IPS-NIHi11 (cell line): Measurements from ENCODE around the gene BRD3.

Experiments used
- DNase-seq: peaks from one replicate; pipeline ENCODE4 v3.0.0; 2012; ENCODE audit warnings: mixed read lengths, low spot score

The BRD3 gene

DNA sequence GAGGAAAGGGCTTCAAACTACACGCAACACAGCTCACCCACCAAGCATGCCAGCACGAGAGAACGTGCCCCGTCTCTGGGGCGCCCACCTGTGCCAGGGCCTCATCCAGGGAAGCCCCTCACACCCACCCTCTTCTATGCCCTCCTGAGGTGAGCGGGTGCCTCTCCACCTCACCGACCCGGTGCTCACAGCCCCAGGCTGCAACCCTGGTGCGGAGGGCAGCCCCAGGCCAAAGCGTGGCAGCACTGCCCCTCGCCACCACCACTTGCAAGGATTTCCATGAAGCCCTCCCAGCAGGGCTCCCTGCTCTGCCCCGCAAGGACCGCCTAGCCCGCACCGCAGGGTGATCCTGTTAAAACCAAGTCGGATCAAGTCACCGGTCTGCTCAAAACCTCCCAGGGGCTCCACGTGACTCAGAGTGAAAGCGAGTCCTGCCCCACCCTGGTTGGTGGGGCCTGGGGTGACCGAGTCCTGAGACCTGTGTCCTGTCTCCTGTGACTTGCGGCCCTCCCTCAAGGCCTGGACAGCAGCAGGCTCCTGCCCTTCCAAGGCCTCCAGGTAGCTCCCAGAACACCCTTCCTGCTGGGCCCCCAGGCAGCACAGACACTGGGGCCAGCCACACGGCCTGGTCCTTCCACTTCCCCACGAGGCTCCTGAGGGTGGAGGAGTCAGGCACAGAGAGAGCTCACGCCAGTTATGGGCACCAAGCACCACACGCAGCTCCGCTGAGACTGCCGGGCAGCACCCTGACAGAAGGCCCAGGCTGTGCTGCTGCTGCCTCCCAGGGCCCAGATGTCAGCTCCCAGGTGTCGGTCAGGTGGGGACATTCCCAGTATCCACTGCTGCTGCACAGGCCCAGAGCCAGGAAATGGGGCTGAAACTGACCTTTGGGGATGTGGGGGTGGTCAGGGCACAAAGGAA, 12.7 kb downstream of the BRD3 start:
- DNase-seq, result peak; percentile 30

DNA sequence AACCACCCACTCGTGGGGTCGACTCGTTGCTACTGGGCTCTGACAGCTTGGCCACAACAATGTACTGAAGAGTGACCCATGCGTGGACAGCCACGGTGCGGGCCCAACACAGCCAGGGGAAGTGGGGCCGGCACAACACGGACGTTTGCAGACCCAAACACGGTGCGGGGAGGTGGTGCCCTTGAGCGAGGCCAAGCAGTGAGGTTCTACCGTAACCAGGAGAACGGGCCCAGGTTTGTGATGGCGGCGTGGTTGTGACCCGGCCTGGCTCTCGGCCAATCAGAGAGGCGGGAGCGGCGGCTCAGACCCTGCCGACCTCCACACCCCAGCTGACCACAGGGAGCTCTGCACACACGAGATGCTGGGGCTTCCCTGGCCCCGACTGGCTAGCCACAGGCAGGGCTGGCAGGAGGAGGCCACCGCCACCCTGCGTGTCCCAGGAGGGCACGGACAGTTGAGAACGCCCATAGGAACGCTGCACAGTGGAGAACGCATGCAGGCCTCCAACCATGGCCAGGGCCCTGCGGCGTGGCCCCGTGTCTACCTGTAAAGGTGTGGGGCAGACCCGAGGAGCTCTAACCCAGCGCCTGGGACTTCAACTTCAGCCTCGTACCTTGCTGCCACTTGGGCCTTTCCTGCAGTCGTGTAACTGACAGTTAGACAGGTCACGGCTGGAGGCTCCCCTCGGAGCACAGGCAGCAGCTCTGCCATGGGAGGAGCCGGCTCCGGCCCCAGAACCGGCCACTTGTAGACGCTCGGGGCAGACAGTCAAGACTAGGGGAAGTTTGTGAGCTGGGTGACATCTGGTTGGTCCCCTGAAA, 13.7 kb downstream of the BRD3 start:
- peak; percentile 20 for DNase-seq

DNA sequence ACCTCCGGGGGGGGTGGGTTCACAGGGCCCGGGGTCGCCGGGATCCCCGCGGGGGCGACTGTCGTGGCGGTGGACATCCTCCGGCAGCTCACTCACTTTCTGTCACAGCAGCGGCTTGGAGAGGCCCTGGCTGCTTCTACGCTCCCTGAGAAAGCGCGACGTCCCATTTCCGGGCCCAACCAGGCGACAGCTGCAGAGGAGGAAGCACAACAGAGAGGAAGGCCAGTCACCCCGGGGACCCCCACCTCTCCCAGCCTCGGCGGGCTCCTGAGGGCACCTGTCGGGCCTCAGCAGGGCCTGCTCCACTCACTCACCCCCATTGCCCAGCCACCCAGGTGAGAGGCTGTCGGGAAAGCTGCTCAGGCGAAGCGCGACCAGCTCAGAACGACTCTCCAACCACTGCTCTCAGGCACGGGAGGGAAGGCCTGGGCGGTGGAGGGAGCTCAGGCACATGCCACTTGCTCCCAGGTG, 14.4 kb downstream of the BRD3 start:
- DNase-seq, result peak; percentile 26

DNA sequence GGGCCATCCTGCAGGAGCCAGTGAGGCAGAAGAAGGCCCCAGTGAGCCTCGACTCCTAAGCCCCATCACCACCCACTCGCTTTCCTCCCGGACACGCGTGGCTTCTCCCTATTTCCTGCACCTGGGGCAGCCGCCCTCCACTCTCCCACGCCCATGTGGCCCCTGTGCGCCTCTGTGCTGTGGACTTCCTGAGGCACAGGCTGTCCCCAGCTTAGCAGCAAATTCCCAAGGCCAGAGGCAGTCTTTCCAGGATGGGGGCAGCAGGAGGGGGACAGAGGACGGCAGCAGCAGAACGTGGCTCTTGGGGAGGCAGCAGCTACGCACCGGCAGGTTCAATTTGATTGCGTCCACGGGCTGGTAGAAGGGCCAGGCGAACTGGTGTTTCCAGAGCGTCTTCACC, 14.9 kb downstream of the BRD3 start:
- DNase-seq, result peak; percentile 7

DNA sequence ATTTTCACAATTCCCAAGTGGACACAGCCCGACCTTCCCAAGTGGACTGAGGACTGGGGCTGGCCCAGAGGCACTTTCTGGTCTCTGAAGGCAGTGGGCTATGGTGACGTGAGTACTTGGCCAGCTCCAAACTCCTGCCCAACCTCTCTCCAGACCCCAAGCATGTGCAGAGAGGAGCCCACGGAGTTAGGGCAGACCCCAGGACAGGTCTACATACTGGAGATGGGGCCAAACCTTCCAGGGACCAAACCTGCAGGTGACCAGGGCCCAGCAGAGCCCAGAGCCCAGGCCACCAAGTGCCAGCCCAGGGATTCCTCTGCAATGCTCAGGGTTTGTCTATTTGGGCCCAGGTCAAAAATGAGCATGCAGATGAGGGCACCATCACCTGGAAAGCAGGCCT, 15.3 kb downstream of the BRD3 start:
- DNase-seq, result no peak

DNA sequence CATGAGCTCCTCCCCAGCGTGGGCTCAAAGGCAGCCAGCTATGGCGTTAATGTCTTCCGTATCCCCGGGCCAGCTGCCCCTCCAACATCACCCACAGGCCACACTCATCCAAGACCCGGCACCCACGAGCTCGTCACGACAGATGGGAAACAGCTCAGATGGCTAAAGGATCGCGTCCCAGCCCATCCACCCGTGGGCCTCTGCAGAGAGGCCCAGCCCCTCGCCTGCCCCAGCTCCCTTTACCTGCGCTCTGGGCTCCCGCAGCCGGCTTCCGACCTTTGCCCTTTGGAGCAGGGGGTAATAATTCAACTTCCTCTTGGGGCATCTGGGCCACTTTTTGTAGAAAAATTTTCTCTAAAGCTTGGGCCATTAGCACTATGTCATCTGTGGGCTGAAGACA, 16.5 kb downstream of the BRD3 start:
- no peak for DNase-seq

DNA sequence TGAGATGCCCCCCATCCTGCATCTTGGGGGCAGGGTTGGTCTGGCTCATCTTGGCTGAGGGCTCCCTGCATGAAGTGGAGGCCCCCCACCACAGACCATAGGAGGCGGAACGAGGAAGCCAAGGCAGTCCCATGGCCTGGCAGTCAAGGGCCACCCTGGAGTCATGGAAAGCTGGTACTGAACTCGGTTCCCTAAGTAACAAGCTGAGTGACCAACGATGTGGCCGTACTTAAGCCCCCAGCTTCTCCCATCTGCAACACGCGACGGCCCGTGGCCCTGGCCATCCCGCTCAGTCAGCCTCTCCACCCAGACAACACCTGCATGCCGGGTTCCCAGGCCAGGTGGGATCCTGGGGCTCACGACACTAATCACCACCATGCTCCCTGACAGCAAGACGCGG, 17.1 kb downstream of the BRD3 start:
- DNase-seq, result peak; percentile 7

DNA sequence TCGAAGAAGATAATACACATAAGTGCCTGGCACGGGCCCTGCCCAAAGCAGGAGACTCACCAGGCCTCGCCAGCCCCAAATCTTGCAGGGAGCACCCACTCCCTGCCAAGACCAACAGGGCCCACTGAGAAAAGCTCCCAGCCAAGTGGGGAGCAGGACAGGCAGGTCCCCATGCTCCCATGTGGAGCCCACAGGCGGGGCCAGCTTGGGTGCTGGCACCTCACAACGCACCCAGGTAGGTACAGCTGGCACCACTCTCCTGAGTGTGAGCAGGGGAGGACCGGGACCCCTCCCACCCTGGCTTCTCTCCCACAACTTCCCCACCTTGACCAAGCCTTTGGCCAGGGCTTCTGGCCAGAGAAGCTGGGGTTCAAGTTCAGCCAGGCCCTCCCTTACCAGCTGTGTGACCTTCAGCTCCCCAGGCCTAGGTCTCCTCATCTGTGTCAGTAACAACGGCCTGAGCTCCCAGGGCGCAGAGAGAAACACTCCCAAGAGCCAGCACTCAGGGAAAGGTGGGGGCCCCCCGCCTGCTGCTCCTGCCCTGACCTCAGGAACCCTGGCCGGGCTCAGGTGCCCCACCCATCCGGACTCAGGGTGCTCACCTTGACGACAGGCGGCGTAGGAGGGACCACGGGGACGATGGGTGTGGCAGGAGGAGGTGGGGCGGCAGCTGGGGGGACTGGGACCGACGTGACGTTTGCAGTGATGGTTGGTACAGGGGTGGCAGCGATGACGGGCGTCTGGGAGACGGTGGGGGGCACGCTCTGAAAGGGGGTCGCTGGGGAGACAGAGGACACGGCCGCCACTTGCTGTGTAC, 17.8 kb downstream of the BRD3 start:
- DNase-seq, result peak; percentile 15

DNA sequence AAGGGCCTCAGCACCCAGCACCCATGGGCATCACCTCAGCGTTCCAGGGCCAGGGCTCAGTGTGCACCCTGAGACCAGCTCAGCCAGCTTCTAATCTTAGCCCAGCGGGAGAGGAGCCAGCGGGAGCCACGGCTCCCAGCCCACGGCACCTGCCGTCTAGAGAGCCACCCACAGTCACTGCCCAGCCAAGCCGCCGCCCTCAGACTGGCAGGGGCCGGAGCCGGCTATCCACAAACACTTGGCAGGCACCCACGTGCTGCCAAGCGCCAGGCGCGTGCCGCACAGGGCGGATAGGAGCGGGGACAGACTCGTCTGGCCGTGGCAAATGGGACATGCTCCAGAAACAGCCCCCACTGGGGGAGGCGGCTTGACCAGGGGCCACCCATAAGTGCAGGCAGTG, 18.6 kb downstream of the BRD3 start:
- peak; percentile 14 for DNase-seq

DNA sequence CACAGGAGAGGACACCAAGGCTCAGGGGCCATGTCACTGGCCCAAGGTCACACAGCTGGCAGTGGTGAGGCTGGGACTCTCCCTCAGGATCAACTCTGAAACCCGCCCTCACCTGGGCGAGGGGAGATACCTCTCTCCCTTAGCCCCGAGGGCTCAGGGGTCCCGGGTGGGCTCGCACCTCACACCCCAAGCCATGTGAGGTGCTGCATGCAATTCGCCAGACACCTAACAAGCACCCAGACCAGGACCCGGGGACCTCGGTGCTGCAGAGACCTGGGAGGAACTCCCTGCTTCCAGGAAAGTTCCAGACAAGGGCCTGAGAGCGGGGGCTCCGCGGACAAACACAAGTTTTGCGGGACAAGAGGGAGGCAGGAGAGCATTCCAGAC, 19.3 kb downstream of the BRD3 start:
- peak; percentile 8 for DNase-seq

DNA sequence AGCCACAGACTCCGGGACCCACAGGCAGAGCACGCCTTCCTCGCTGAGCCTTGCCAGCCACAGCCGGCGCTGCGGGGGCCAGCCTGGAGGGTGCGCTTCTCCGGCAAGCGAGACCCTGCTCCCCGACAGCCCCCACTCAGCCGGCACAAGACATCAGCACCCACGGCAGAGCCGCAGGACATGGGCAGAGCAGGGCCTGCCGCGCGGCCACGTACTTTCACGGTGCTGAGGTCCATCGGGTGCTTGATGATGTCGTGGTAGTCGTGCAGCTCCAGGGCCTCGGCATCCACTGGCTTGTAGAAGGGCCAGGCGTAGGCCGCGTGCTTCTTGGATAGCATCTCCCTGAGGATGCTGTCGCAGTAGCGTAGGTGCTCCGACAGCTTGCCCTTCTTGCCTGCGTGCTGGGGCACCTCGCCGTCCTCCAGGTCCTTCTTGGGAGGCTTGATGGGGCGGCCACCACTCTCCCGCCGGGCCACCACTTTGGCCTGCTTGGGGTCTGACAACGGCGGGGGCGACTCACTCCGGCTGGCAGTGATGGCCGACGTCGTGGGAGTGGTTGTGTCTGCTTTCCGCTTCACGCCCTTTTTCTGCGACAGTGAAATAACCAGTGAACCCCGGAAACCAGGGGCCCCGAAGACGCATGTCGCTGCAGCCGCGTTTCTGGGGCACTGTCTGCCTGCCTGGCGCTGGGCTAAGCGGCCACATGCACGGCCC, 19.8 kb downstream of the BRD3 start:
- peak; percentile 12 for DNase-seq

DNA sequence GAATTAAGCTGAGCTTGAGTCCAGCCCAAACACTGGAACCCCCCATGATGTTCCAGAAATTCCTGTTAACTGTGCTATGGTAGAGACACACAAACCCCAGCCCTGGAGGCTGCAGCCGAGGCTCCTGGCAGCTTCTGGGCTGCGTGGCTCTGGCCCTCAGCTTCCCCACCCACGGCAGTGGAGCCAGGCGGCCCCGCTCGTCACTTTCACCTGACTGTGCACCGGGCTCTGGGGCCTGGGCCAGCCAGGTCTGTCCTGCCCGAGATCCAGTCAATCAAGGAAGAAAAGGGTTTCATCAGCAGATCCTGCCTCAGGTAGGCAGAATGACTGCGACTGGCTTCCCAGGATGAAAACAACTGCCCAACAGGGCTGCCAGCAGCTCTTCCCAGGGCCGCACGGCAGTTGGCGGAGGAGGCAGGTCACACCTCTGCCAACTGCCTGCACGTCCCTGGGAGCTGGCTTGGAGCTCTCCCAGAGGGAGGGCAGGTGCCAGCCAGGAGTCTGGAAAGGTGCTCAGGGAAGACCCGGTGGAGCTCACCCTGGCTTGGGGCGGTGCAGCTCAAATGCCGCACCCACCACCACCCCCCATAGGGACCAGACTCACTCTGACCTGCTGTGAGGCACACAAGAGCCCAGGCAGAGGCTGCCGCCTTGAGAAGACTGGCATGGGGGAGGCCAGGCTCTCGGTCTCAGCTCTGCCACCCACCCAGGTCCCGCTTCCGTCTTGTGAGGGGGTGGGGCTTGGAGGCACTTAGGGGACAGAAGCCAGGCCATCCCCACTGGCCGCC, 20.7 kb downstream of the BRD3 start:
- peak; percentile 9 for DNase-seq

DNA sequence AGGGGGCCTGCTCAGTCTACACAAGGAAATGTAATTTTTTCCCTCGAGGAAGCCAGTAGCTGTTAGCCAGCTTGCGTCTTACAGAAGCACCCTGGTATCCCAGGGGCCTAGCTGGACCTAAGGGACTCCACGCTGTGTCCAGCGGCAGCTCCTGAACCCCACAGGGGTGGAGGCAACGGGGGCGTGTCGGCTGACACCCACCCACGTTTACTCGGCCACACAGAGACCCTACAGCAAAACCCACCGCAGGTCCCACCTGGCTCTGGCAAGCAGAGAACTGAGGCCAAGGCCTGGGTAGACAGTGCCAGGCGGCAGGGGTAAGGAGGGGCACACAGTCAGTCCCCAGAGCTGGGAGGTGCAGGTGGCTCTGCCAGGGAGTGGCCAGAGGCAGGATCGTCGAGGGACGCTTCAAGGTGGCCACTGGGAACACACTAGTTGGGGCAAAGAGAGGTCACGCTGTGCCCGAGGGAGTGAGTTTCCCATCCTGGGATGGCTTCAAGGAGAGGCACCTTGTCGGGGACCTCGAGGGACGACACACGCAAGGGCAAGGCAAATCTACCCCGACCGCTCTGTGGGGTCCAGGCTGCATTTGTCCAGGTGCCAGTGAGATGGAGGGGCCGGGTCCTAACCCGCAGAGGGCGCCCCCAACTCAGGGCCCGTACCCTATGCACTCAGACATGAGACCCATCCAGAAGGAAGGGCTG, 21.8 kb downstream of the BRD3 start:
- no peak for DNase-seq

DNA sequence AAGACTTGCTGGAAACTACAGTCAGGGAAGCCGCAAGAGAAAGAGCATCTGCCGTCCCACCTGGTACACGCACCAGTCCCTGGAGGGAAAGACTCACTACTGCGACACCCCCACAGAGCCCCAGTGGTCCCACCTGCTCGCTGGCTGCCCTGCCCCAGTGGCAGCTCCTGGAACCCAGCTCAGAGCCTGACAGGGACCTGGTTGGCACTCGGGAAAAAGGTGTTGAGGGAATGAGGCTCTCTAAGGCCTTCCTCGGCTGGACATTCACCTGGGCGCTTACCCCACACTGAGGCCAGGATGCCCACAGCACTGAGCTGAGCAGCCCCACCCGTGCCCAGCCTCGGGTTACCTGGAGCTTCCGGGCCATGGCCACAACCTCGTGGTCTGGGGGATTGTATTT, 22.9 kb downstream of the BRD3 start:
- peak; percentile 3 for DNase-seq

DNA sequence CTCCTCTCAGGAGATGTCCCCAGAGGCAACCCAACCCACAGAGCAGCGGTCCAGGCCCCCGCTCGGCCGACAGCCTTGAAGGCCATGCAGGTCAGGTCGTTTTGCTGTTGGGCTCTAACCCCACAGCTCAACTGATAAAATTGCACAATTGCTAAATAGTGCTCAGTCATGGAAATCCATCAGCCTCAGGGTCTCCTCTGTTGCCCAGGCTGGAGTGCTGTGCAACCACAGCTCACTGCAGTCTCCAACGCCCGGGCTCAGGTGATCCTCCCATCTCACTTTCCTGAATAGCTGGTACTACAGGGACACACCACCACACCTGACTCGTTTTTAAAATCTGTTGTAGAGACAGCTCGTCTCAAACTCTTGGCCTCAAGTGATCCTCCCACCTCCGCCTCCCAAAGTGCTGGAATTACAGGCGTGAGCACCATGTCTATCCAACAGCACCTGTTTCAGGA, 24.3 kb downstream of the BRD3 start:
- DNase-seq, result peak; percentile 2

DNA sequence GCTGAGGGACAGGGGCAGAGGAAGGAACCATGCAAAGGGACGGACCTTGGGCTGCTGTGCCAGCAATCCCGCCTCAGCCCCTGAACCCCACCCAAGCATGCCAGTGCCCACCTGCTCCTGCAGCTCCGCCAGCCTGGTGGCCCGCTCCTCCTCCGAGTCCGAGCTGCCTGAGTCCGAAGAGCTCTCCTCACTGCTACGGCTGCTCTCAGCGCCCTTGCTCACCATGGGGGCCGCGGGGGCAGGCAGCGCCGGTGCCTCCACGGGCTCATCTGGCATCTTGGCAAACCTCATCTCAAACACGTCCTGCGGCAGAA, 26.2 kb downstream of the BRD3 start:
- peak; percentile 3 for DNase-seq

DNA sequence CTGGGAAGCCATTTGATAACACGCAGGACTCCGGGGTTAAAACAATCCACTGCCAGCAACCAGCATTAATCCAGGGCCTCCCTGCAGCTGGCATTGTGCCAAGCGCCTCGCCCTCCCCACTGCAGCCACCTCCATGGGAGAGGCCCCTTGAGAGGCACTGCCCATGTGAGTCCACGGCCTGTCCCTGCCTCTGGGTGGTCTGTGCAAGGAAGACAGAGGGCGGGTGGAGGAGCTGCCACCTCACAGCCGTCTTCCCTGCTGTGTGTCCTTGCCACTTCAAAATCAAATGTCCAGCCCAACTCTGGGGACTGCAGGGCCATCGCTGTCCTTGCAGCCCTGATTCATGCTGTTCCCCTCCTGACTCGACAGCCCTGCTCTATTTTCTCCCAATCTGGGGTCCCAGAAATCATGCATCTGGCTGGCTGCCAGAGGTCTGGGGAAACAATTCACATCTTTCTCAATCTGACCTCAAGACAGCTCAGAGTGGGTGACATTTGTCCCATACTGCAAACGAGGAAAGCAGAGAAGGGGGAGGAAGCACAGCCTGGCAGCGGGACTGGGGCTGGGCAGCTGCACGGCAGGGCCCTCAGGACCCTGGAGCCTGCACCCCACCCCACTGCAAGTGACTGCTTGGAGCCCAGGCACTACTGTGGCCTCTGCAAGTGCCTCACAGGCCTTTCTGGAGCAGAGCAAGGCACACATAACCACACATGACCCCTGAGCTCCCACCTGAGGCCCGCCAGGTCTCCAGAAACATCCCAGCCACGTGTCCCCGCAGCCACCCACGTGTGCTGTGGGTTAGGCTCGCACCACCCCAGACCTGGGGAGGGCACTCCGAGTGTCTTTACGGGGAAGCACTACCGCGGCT, 26.8 kb downstream of the BRD3 start:
- peak; percentile 14 for DNase-seq

DNA sequence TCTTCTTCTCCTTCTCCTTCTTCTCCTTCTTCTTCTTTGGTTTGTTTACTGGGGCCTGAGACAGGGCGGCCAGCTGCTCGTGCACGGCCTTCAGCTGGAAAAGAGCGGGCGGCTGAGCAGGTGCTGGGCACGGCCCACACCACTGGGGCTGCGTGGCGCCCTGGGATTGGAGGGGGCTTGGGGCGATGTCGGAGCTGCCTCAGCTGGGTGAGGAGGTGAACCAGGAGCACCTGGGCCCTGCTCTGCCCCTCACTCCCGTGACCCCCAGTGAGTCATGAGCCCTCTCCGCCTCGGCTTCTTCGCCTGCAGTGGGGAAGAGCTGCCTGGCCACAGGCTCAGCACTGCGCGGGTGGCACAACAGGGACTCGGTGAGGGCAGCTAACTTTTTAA, 27.7 kb downstream of the BRD3 start:
- peak; percentile 4 for DNase-seq
